ENCODE data around the gene TOX2.

GRCh38 chr20:44065401-44066340 is 151.0 kb downstream of the TOX2 start:
- TF ChIP-seq CTCF (conservative IDR thresholded peaks at IDR 0.05 in 1 of 2, IDR thresholded peaks at IDR 0.05 in 1 of 2; ENCODE audit: extremely low read depth in 1 of 2, insufficient read depth in 1 of 2, low read depth in 1 of 2, low read length in 2 of 2) (no peak), EZH2 (IDR thresholded peaks at IDR 0.05; ENCODE audit: borderline replicate concordance, low read length) (no peak)

Measured in mammary epithelial cell (primary cell).